Measurements from ENCODE around the gene PANK3. TPM values are rescaled to one million over a fixed set of nuclear protein-coding genes. Genes with fewer than 3 reads are reported as not detected.
"Not testable (repeated sequence)": the region's sequence is repeated elsewhere in the genome, so short reads cannot be mapped to it uniquely, and the experiment has no call there.

PANK3 gene
- total RNA-seq, 3 donors from 2014 or later (not counting 1 experiment from before 2014, with no cell fraction given), result 39.7 to 50.0 (median 46.9) TPM

- intact Hi-C loops (cut with micrococcal nuclease), result loop anchor here (1.0 to 5.0 kb wide), 3 partner anchors 33 to 1753 kb away; partner anchors contain the start of gene RARS1
- H3K36me3 Mint-ChIP-seq, result no peaks in the 10 kb centered on the region
- H3K4me3 Mint-ChIP-seq, result peak overlapping the region; percentile 93
- WGBS (ENCODE audit: insufficient coverage), result 3% methylated on average over 52 of the region's 52 CpGs
- Histone ChIP-seq H3K4me1 (ENCODE audit: control insufficient read depth, insufficient read depth, low read length) (peaks cover 22% of the 10 kb centered on the region), H3K27ac (ENCODE audit: low read length) (peak overlapping the region; percentile 94), H3K36me3 (ENCODE audit: control insufficient read depth, insufficient read depth, low read length) (no peaks in the 10 kb centered on the region), H3K4me3 (ENCODE audit: low read length) (peak overlapping the region; percentile 48), H3K9me3 (ENCODE audit: control insufficient read depth, insufficient read depth, low read length) (no peaks in the 10 kb centered on the region), H3K27me3 (ENCODE audit: control insufficient read depth, insufficient read depth, low read length) (no peaks in the 10 kb centered on the region)
- DNase-seq (peak; percentile 96 to 98), ATAC-seq (peak; percentile 93 to 98 (median 93))
- peaks cover 0 to 7% of the 10 kb centered on the region in 2 donors for H3K27me3 Mint-ChIP-seq (ENCODE audit: low read depth in 2 of 2)
- TF ChIP-seq, protein P1, sequence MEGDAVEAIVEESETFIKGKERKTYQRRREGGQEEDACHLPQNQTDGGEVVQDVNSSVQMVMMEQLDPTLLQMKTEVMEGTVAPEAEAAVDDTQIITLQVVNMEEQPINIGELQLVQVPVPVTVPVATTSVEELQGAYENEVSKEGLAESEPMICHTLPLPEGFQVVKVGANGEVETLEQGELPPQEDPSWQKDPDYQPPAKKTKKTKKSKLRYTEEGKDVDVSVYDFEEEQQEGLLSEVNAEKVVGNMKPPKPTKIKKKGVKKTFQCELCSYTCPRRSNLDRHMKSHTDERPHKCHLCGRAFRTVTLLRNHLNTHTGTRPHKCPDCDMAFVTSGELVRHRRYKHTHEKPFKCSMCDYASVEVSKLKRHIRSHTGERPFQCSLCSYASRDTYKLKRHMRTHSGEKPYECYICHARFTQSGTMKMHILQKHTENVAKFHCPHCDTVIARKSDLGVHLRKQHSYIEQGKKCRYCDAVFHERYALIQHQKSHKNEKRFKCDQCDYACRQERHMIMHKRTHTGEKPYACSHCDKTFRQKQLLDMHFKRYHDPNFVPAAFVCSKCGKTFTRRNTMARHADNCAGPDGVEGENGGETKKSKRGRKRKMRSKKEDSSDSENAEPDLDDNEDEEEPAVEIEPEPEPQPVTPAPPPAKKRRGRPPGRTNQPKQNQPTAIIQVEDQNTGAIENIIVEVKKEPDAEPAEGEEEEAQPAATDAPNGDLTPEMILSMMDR (IDR thresholded peaks at IDR 0.05), result no peak
- H3K27ac Mint-ChIP-seq, result peak overlapping the region; percentile 95 to 99
- no peaks in the 10 kb centered on the region for H3K9me3 Mint-ChIP-seq
- peaks cover 45 to 48% of the 10 kb centered on the region in 2 donors for H3K4me1 Mint-ChIP-seq
Measured at GRCh38 chr5:168579488-168580226, 489 bp upstream of the PANK3 start.

DNA sequence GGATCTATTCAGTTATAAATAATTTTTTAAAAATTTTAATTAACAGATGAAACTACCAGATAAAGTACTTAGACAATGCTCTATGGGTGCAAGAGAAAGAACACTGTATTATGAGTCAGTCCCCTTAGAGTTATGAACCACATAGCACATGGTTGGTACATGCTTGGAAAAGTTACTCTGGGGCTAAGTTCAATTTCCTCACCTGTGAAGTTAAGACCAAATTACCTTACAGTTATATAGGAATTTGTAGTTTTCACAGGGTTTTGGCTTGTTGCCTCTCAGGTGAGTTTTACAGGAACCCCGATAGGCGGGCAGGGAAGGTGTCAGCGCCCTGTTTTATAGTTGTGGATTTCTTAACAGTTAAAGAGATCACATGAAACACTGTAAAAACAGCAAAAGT is 1.2 kb downstream of the PANK3 start:
- Histone ChIP-seq H3K9me3 (ENCODE audit: control insufficient read depth, insufficient read depth, low read length) (no peaks in the 10 kb centered on the region), H3K36me3 (ENCODE audit: control insufficient read depth, insufficient read depth, low read length) (no peaks in the 10 kb centered on the region), H3K27ac (ENCODE audit: low read length) (no peak overlapping the region), H3K4me1 (ENCODE audit: control insufficient read depth, insufficient read depth, low read length) (peaks cover 22% of the 10 kb centered on the region), H3K27me3 (ENCODE audit: control insufficient read depth, insufficient read depth, low read length) (no peaks in the 10 kb centered on the region), H3K4me3 (ENCODE audit: low read length) (peak overlapping the region; percentile 64)
- ATAC-seq, result no peak
- peaks cover 0 to 2% of the 10 kb centered on the region in 2 donors for H3K27me3 Mint-ChIP-seq (ENCODE audit: low read depth in 2 of 2)
- TF ChIP-seq, protein P1 (IDR thresholded peaks at IDR 0.05), result no peak
- H3K4me3 Mint-ChIP-seq, result peak overlapping the region; percentile 93
- H3K36me3 Mint-ChIP-seq, result no peaks in the 10 kb centered on the region
- intact Hi-C loops (cut with micrococcal nuclease), result loop anchor here (2.0 to 5.0 kb wide), 2 partner anchors 35 to 1754 kb away; no protein-coding TSS in a partner anchor
- 19% methylated on average over 3 of the region's 3 CpGs for WGBS (ENCODE audit: insufficient coverage)
- DNase-seq, result peak in 1 of 2 donors; percentile 13
- H3K9me3 Mint-ChIP-seq, result no peaks in the 10 kb centered on the region
- H3K27ac Mint-ChIP-seq, result peak overlapping the region; percentile 95 to 99
- peaks cover 46 to 49% of the 10 kb centered on the region in 2 donors for H3K4me1 Mint-ChIP-seq

DNA sequence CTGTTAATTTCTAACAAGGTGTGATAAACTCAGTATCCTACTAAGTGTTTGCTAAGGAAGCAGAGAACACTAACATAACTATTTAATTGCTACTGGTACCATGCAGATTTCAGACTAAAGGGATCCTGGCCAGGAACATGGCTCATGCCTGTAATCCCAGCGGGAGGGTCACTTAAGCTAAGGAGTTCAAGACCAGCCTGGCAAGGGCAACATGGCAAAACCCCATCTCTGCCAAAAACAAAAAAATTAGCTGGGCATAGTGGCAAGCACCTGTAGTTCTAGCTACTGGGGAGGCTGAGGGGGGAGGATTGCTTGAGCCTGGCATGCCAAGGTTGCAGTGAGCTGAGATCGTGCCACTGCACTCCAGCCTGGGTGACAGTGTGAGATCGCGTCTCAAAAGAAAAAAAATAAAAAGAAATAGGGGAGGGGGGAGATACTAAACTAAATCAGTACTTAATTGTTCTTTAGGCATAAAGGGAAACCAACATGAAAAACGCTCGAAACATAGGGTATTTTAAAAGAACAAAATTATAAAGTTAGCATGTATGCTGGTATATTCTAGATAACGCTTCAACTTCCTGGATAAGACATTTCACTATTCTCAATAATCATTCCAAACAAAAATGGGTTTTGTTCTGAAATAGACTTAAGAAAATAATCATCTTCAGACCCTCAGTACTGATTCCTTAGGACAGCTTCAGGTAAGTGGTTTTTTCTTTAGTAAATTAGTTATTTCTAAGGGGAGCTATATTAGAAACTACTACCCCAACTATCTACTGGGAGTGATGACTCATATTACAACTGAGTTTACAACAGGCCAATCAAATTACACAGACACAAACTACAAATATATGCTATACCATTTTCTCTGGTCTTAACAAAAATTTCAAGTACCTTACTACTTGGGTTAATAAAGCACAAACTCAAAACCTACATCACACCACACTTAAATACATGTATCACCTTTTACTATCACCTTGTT is 3.5 kb downstream of the PANK3 start:
- intact Hi-C loops (cut with micrococcal nuclease), result loop anchor here (5.0 kb wide), 1 partner anchor 1757 kb away; no protein-coding TSS in a partner anchor
- DNase-seq (no peak), ATAC-seq (no peak)
- WGBS (ENCODE audit: insufficient coverage), result 96% methylated on average over 4 of the region's 7 CpGs
- no peaks in the 10 kb centered on the region for H3K27me3 ChIP-seq (ENCODE audit: control insufficient read depth, insufficient read depth, low read length)
- H3K9me3 ChIP-seq (ENCODE audit: control insufficient read depth, insufficient read depth, low read length), result no peaks in the 10 kb centered on the region
- Mint-ChIP-seq H3K36me3 (no peaks in the 10 kb centered on the region), H3K9me3 (no peaks in the 10 kb centered on the region), H3K4me1 (peaks cover 56 to 61% of the 10 kb centered on the region in 2 donors), H3K4me3 (no peak overlapping the region), H3K27ac (peak overlapping the region; percentile 65 to 78), H3K27me3 (ENCODE audit: low read depth in 2 of 2) (no peaks in the 10 kb centered on the region)
- H3K27ac ChIP-seq (ENCODE audit: low read length), result no peak overlapping the region
- no peak overlapping the region for H3K4me3 ChIP-seq (ENCODE audit: low read length)
- peaks cover 22% of the 10 kb centered on the region for H3K4me1 ChIP-seq (ENCODE audit: control insufficient read depth, insufficient read depth, low read length)
- TF ChIP-seq, protein P1 (IDR thresholded peaks at IDR 0.05), result no peak
- no peaks in the 10 kb centered on the region for H3K36me3 ChIP-seq (ENCODE audit: control insufficient read depth, insufficient read depth, low read length)

DNA sequence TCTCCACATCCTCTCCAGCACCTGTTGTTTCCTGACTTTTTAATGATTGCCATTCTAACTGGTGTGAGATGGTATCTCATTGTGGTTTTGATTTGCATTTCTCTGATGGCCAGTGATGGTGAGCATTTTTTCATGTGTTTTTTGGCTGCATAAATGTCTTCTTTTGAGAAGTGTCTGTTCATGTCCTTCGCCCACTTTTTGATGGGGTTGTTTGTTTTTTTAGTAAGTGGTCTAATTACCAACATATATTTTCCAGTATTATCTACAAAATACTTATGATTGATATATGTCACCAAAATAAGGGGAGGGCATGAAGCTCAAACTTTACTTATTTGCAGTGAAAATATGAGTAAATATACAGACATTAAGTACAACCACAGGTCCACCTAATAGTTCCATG is 5.0 kb downstream of the PANK3 start:
- H3K9me3 ChIP-seq (ENCODE audit: control insufficient read depth, insufficient read depth, low read length); H3K9me3 Mint-ChIP-seq; H3K36me3 ChIP-seq (ENCODE audit: control insufficient read depth, insufficient read depth, low read length); ATAC-seq; DNase-seq; H3K27me3 ChIP-seq (ENCODE audit: control insufficient read depth, insufficient read depth, low read length); H3K4me3 ChIP-seq (ENCODE audit: low read length); H3K4me3 Mint-ChIP-seq; intact Hi-C loops (cut with micrococcal nuclease); H3K36me3 Mint-ChIP-seq; H3K27ac Mint-ChIP-seq; H3K27me3 Mint-ChIP-seq (ENCODE audit: low read depth in 2 of 2); H3K27ac ChIP-seq (ENCODE audit: low read length): not testable (repeated sequence)
- no CpG with 5 or more reads among the region's 1 CpG for WGBS (ENCODE audit: insufficient coverage)
- H3K4me1 ChIP-seq (ENCODE audit: control insufficient read depth, insufficient read depth, low read length), result peaks cover 15% of the 10 kb centered on the region
- H3K4me1 Mint-ChIP-seq, result peaks cover 46 to 53% of the 10 kb centered on the region in 2 donors

- H3K36me3 Mint-ChIP-seq; H3K9me3 ChIP-seq (ENCODE audit: control insufficient read depth, insufficient read depth, low read length); H3K27me3 ChIP-seq (ENCODE audit: control insufficient read depth, insufficient read depth, low read length); H3K27ac ChIP-seq (ENCODE audit: low read length); H3K27ac Mint-ChIP-seq; H3K27me3 Mint-ChIP-seq (ENCODE audit: low read depth in 2 of 2); H3K4me3 Mint-ChIP-seq; H3K9me3 Mint-ChIP-seq; H3K4me3 ChIP-seq (ENCODE audit: low read length); H3K36me3 ChIP-seq (ENCODE audit: control insufficient read depth, insufficient read depth, low read length); ATAC-seq; intact Hi-C loops (cut with micrococcal nuclease); DNase-seq: not testable (repeated sequence)
- peaks cover 46 to 52% of the 10 kb centered on the region in 2 donors for H3K4me1 Mint-ChIP-seq
- WGBS (ENCODE audit: insufficient coverage), result no CpG with 5 or more reads among the region's 3 CpGs
- peaks cover 13% of the 10 kb centered on the region for H3K4me1 ChIP-seq (ENCODE audit: control insufficient read depth, insufficient read depth, low read length)
Measured at GRCh38 chr5:168573663-168574062, 5.5 kb downstream of the PANK3 start.

Data from natural killer cell (primary cell).